Measurements from ENCODE around the gene SLC5A2. TPM values are rescaled to one million over a fixed set of nuclear protein-coding genes. Genes with fewer than 3 reads are reported as not detected.

The SLC5A2 gene
- total and polyA plus RNA-seq, 2 experiments from 2014 or later = 4.7 TPM; not detected in 1

DNA sequence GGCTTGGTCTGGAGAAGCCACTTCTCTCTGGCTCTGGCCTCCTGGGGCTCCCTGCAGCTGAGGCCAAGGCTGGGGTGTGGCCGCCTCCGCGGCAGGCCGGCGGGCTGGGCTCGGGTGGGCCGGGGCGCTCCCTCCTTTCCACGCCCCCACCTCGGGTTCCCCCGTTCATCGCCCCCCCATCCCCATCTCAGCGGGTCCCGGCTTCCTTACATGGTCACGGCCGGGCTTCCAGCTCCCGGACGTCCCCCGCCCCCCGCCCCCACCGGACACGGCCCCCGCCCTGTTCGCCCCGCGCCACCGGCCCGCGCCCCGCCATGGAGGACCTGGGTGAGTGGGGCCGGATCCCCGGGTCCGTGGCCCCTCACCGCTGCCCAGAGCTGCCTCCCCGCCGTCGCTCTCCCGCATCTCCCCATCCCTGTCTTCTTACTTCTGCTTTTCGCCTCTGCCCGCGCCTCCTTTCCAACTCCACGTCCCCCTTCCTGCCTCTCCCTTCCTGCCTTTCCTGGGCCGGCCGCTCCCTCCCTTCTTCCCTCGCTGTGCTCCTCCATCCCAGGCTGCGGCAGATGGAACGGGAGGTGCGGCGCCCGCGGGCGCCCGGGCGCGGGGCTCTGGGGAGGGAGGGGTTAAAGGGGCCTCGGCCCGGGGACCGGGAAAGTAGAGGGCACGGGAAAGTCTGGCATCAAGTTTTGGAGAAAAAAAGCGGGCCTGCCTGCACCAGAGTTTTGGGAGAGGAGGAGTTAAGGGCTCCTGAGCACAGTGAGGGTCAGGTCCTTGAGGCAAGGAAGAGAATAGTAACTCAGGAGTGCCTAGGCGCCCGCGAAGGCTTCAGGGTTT is 10.8 kb upstream of the SLC5A2 start, which contains the start of gene TGFB1I1:
TGFB1I1 (plus strand) TSS at position 278 of the 834 bp plus-strand sequence; CDS start at position 315, 37 bp downstream.
- H3K4me2 ChIP-seq (ENCODE audit: unreplicated experiment) = peak within 1 kb of the TSS; percentile 90
- H3K9me2 ChIP-seq (ENCODE audit: insufficient read depth) = no peaks in the 10 kb centered on the region
- H3K4me1 ChIP-seq (ENCODE audit: insufficient read depth) = peaks cover 6% of the 10 kb centered on the region; the same call in 1 of the 2 replicates
- H2AFZ ChIP-seq = peak within 1 kb of the TSS; percentile 79
- peak; percentile 85 for DNase-seq
- peaks cover 28% of the 10 kb centered on the region for H3F3A ChIP-seq (ENCODE audit: insufficient read depth)
- peaks cover 30% of the 10 kb centered on the region for H3K79me2 ChIP-seq (ENCODE audit: insufficient read depth)
- H4K20me1 ChIP-seq (ENCODE audit: insufficient read depth) = no peaks in the 10 kb centered on the region
- no peaks in the 10 kb centered on the region for H3K9me3 ChIP-seq (ENCODE audit: low read depth)
- H3K4me3 ChIP-seq = peak within 1 kb of the TSS; percentile 86
- WGBS, 2 experiments (ENCODE audit: low coverage in 1 of 2, low lambda C conversion rate in 2 of 2, missing lambda C conversion rate in 2 of 2) = 1% methylated on average over 26 to 59 of the region's 63 CpGs
- no peaks in the 10 kb centered on the region for H3K27me3 ChIP-seq (replicated peaks; ENCODE audit: insufficient read depth)
- H3K27ac ChIP-seq = peak within 1 kb of the TSS; percentile 88
- H3K9ac ChIP-seq = peak within 1 kb of the TSS; percentile 90
- peaks cover 20% of the 10 kb centered on the region for H3K36me3 ChIP-seq (ENCODE audit: low read depth)
- TF ChIP-seq EZH2 (IDR thresholded peaks at IDR 0.05; ENCODE audit: insufficient read depth, poor library complexity, severe bottlenecking) (no peak), EZH2phosphoT487 (IDR thresholded peaks at IDR 0.05; ENCODE audit: insufficient read depth, low read depth) (no peak)
- in situ Hi-C loops (cut with MboI) = no loop called here

DNA sequence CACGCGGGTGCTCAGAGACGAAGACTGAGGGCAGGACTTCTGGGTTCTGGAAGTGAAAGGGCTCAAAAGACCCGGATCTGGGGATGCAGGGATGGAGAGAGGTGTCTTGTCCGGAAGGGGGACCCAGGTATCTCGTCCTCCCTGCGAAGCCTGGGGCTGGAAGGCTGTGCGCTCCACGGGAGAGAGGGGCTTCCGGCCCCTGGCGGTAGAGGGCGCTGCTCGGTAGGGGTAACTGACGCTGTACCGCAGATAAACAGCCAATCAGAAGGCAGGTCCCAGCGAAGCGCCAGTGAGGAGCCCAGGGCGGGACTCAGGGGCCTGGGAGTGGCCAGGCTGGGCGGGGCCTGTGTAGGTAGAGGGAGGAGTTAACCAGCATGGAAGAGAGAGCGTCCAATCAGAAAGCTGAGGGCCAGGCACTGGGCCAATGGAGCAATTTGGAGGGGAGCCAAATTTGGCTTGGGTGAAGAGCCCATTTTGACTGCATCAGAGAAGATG is 10.2 kb upstream of the SLC5A2 start:
- peaks cover 30% of the 10 kb centered on the region for H3K79me2 ChIP-seq (ENCODE audit: insufficient read depth)

DNA sequence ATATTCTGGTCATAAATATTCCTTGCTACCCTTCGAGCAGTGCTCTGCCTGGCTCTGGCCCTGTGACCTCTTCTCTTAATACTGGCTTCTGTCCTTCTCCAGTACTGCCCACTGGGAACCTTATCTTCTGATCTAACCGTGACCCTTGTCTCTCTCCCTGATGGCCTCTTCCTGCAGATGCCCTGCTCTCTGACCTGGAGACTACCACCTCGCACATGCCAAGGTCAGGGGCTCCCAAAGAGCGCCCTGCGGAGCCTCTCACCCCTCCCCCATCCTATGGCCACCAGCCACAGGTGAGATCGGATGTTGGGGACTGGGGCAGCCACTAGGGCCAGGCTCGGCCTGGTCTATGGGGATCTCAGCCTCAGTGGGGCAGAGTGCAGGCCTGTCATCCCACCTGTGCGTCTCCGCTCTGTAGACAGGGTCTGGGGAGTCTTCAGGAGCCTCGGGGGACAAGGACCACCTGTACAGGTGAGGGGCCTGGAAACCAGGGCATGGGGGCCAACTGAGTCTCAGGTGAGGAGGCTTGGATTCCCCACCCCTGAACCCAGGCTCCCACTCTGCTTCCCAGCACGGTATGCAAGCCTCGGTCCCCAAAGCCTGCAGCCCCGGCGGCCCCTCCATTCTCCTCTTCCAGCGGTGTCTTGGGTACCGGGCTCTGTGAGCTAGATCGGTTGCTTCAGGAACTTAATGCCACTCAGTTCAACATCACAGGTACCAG is 9.5 kb upstream of the SLC5A2 start:
- Histone ChIP-seq H3K27ac (peak overlapping the region; percentile 88), H3K9ac (no peak overlapping the region), H3K9me2 (ENCODE audit: insufficient read depth) (no peaks in the 10 kb centered on the region), H3K9me3 (ENCODE audit: low read depth) (no peaks in the 10 kb centered on the region), H3K4me1 (ENCODE audit: insufficient read depth) (peaks cover 6% of the 10 kb centered on the region; the same call in 1 of the 2 replicates), H3K4me2 (ENCODE audit: unreplicated experiment) (peak overlapping the region; percentile 73), H3K36me3 (ENCODE audit: low read depth) (peaks cover 25% of the 10 kb centered on the region), H3K79me2 (ENCODE audit: insufficient read depth) (peaks cover 30% of the 10 kb centered on the region), H2AFZ (no peak overlapping the region), H3K27me3 (replicated peaks; ENCODE audit: insufficient read depth) (no peaks in the 10 kb centered on the region), H3K4me3 (0 out of 2 replicates have a peak overlapping the region, but pooled peaks have one; percentile 0), H3F3A (ENCODE audit: insufficient read depth) (peaks cover 34% of the 10 kb centered on the region), H4K20me1 (ENCODE audit: insufficient read depth) (no peaks in the 10 kb centered on the region)
- DNase-seq = no peak
- in situ Hi-C loops (cut with MboI) = no loop called here
- 91% methylated on average over 17 of the region's 17 CpGs for WGBS, 2 experiments (ENCODE audit: low coverage in 1 of 2, low lambda C conversion rate in 2 of 2, missing lambda C conversion rate in 2 of 2)
- TF ChIP-seq EZH2 (IDR thresholded peaks at IDR 0.05; ENCODE audit: insufficient read depth, poor library complexity, severe bottlenecking) = no peak
- TF ChIP-seq EZH2phosphoT487 (IDR thresholded peaks at IDR 0.05; ENCODE audit: insufficient read depth, low read depth) = no peak

More for the DNA sequence above, 10.2 kb upstream of the SLC5A2 start:
- Histone ChIP-seq H4K20me1 (ENCODE audit: insufficient read depth) (no peaks in the 10 kb centered on the region), H3K27ac (peak overlapping the region; percentile 88), H2AFZ (peak overlapping the region; percentile 79), H3K4me1 (ENCODE audit: insufficient read depth) (peaks cover 6% of the 10 kb centered on the region; the same call in 1 of the 2 replicates), H3K9ac (peak overlapping the region; percentile 90), H3K4me2 (ENCODE audit: unreplicated experiment) (peak overlapping the region; percentile 73), H3K9me3 (ENCODE audit: low read depth) (no peaks in the 10 kb centered on the region), H3K4me3 (peak overlapping the region; percentile 86), H3K36me3 (ENCODE audit: low read depth) (peaks cover 21% of the 10 kb centered on the region), H3K9me2 (ENCODE audit: insufficient read depth) (no peaks in the 10 kb centered on the region), H3K27me3 (replicated peaks; ENCODE audit: insufficient read depth) (no peaks in the 10 kb centered on the region), H3F3A (ENCODE audit: insufficient read depth) (peaks cover 28% of the 10 kb centered on the region)
- TF ChIP-seq EZH2phosphoT487 (IDR thresholded peaks at IDR 0.05; ENCODE audit: insufficient read depth, low read depth) (no peak), EZH2 (IDR thresholded peaks at IDR 0.05; ENCODE audit: insufficient read depth, poor library complexity, severe bottlenecking) (no peak)
- in situ Hi-C loops (cut with MboI) = no loop called here
- 8 to 11% methylated on average over 18 to 20 of the region's 20 CpGs for WGBS, 2 experiments (ENCODE audit: low coverage in 1 of 2, low lambda C conversion rate in 2 of 2, missing lambda C conversion rate in 2 of 2)
- DNase-seq = peak; percentile 96

DNA sequence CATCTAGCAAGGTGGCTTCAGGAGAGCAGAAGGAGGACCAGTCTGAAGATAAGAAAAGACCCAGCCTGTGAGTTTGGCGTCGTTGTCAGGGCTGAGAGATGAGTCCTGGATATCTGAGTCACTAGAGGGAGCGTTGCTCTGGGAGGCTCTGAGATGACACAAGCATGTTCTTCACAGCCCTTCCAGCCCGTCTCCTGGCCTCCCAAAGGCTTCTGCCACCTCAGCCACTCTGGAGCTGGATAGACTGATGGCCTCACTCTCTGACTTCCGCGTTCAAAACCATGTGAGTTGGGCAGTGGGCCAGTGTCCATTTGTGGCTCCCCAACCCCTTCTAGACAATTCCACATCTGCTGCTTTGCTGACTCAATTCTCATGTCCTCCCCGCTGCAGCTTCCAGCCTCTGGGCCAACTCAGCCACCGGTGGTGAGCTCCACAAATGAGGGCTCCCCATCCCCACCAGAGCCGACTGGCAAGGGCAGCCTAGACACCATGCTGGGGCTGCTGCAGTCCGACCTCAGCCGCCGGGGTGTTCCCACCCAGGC is 8.7 kb upstream of the SLC5A2 start:
- Histone ChIP-seq H3F3A (ENCODE audit: insufficient read depth) (peaks cover 42% of the 10 kb centered on the region), H3K79me2 (ENCODE audit: insufficient read depth) (peaks cover 30% of the 10 kb centered on the region), H3K36me3 (ENCODE audit: low read depth) (peaks cover 25% of the 10 kb centered on the region), H3K9me2 (ENCODE audit: insufficient read depth) (no peaks in the 10 kb centered on the region), H3K4me2 (ENCODE audit: unreplicated experiment) (no peak overlapping the region), H3K27ac (peak overlapping the region; percentile 88), H3K9me3 (ENCODE audit: low read depth) (no peaks in the 10 kb centered on the region), H2AFZ (no peak overlapping the region), H3K4me3 (no peak overlapping the region), H3K9ac (no peak overlapping the region), H3K4me1 (ENCODE audit: insufficient read depth) (peaks cover 6% of the 10 kb centered on the region; the same call in 1 of the 2 replicates), H3K27me3 (replicated peaks; ENCODE audit: insufficient read depth) (no peaks in the 10 kb centered on the region), H4K20me1 (ENCODE audit: insufficient read depth) (no peaks in the 10 kb centered on the region; the same call in 1 of the 2 replicates)
- TF ChIP-seq EZH2phosphoT487 (IDR thresholded peaks at IDR 0.05; ENCODE audit: insufficient read depth, low read depth) (no peak), EZH2 (IDR thresholded peaks at IDR 0.05; ENCODE audit: insufficient read depth, poor library complexity, severe bottlenecking) (no peak)
- in situ Hi-C loops (cut with MboI) = no loop called here
- DNase-seq = peak; percentile 83
- 69 to 81% methylated on average over 12 of the region's 12 CpGs for WGBS, 2 experiments (ENCODE audit: low coverage in 1 of 2, low lambda C conversion rate in 2 of 2, missing lambda C conversion rate in 2 of 2)

All from GM23248 (cell line).